HG03196 (cell line): ENCODE results near the gene APOL1.
"Not testable (repeated sequence)": the region's sequence is repeated elsewhere in the genome, so short reads cannot be mapped to it uniquely, and the experiment has no call there.

Source experiments
- ATAC-seq: cut with Tn5 transposase; IDR thresholded peaks from one replicate; pipeline ENCODE4 v1.9.1; 2021; ENCODE audit not compliant: unreplicated experiment

Gene APOL1

DNA sequence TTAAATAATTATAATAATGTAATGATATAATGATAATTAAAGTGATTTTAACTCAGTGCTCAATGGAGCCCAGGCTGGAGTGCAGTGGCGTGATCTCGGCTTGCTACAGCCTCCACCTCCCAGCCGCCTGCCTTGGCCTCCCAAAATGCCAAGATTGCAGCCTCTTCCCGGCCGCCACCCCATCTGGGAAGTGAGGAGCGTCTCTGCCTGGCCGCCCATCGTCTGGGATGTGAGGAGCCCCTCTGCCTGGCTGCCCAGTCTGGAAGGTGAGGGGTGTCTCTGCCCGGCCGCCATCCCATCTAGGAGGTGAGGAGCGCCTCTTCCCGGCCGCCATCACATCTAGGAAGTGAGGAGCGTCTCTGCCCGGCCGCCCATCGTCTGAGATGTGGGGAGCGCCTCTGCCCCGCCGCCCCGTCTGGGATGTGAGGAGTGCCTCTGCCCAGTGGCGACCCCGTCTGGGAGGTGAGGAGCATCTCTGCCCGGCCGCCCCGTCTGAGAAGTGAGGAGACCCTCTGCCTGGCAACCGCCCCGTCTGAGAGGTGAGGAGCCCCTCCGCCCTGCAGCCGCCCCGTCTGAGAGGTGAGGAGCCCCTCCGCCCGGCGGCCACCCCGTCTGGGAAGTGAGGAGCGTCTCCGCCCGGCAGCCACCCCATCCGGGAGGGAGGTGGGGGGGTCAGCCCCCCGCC lies 37.6 kb downstream of the APOL1 start:
- not testable (repeated sequence) for ATAC-seq

DNA sequence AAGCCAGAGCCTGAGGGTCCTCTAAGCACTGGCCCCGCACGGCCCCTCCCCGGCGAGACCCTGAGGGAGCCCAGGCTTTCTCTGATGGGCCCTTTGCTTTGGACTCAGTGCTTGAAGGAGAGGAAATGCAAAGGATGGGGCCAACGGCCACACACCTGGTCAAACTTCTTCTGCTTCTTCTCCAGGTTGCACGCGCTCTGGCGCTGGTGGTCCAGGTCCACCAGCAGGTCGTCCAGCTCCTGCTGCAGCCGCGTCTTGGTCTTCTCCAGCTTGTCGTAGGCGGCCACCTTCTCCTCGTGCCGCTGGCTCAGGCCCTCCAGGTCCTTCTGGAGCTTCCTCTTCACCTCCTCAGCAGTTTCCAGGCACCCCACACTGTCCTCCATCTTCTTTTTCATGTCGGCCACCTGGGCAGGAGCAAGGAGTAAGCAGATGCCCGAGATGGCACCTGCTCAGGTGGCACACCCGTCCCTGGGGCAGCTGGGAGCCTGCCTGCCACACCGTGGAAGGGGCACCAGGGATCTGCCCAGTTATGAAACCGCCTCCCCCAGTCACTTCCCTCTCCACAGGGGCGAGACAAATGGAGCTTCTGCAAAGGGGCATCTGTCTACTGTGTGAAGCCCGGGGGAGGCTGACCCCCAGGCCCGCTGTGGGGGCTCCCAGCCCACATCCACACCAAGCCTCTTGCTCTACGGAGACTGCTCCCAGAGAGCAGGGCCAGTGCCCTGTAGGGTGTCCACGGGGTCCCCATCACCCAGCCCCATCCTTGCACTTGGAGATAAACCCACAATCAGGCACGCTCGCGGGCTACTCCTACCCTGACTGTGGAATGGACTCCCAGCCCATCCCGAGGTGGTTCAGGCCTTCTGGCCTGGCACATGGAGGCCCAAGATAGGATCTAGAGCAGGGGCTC lies 39.2 kb downstream of the APOL1 start:
- ATAC-seq: no peak

DNA sequence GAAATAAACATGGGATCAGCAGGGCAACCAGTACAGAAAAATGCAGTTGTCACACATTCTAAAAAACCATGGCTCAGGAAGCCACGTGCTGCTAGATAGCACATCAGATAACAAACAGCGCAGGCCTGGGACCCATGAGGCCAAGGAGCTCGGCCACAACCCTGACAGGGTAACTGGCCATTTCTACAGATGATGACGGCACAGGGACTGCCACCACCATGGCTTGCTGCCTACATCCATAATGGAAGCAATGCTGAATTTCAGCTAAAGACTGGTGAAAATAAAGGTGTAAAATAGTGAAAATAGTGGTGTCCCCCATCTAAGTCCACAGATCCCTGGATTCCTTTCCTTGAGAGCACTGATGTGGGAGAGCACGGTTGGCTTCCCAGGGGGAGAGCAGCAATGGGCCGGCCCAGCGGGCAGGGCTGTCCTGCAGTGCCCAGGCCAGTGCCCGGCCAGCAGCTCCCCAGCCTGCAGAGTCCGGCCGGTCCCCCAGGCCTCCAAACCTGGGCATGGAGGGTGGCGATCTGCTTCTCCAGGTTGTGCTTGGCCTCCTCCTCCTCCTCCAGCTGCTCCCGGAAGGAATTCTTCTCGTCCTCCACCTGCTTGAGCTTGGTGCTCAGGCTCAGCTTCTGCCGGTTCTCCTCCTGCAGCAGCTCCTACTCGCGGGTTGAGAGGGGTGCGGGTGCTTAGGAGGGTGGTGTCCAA lies 40.0 kb downstream of the APOL1 start:
- no peak for ATAC-seq

DNA sequence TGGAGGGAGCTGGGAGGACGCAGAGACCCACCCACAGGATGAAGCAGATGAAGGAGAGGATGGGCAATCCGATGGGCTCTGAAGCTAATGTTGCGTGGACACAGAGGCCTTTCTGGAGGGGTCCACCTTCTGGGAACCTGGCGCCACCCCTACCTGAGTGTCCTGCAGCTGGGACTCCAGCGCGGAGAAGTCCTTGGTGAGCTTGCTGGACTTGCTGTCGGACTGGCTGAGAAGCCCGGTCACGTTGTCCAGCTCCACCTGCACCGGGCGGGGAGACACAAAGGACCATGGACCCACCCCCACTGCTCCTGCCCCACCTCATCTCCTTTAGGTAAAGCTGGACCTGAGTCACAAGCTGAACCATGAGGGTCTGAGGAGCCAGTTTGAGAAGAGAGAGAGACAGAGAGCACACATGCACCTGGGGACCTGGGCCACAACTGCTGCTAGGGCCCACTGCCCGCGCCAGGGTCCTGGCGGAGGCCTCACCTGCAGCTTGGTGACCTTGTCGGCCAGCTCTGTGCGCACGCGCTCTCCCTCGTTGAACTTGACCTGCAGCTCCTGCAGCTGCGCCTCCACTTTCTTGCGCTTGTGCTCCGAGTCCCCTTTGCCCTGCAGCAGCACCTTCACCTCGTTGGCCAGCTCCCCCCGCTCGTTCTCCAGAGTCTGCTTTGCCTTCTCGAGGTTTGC lies 40.8 kb downstream of the APOL1 start:
- no peak for ATAC-seq

DNA sequence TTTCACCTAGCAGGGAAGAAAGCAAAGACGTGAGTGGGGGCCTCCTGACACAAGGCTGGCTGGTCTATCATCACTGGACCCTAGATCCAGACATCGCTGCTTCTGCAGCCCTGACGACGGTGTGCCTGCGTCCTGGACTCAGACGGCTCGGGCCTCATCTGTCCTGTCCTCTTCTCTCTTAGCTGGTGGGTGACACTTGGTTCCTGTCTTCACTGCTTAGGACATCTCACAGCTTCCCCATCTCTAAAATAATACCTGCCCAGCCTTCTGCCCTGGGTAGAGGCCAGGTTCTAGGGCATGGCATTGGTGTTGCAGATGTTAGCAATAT lies 41.3 kb downstream of the APOL1 start:
- ATAC-seq: no peak

DNA sequence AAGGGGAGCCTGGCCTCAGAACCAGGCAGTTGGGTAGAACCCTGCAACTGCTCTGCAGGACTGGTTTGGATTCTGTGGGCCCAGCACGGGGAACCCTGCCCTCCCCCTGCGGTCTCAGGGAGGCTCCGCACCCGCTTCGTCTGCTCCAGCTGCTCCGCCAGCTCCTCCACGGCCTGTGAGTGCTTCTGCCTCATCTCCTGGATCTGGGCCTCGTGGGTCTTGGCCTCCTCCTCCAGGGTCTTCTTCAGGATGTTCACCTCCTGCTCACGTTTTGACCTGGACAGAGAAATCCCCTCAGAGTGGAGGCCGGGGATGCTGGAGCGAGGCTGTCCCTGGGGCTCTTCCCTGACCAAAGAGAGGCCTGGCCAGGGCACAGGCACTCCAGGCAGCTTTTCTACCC lies 41.9 kb downstream of the APOL1 start:
- ATAC-seq: no peak

DNA sequence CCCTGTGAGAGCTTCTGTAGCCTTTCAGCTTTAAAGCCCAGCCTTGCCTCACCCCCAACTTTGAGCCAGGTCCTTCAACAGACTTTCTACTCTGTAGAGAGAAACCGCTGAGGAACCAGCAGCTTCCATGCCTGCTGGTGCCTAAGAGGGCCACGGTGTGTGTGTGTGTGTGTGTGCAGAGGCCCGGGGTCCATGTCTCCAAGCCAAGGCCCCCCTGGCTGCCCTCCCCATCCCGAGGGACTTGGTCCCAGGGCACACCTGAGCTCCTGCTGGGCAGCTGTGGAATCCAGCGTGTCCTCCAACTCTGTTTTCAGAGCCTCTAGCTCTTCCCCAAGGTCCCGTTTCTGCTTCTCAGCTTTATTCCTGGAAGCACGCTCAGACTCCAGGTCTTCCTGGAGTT lies 42.3 kb downstream of the APOL1 start:
- no peak for ATAC-seq

DNA sequence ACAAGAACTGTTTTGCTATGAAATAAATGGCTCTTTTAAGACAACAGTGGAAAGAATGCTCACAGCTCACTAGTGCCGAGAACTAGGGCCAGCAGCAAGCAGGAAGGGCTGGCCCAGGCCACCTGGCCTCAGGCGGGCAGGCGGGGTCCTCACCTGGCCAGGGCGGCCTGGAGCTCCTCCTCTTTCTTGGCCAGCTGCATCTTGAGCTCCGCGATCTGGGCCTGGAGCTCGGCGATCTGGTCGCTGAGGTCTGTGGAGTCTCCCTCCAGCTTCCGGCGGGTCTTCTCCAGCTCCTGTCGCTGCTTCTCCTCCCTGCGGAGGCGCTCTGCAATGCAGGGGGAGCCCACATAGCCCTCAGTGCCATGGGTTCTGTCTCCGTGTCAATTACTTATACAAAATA lies 43.8 kb downstream of the APOL1 start:
- no peak for ATAC-seq

DNA sequence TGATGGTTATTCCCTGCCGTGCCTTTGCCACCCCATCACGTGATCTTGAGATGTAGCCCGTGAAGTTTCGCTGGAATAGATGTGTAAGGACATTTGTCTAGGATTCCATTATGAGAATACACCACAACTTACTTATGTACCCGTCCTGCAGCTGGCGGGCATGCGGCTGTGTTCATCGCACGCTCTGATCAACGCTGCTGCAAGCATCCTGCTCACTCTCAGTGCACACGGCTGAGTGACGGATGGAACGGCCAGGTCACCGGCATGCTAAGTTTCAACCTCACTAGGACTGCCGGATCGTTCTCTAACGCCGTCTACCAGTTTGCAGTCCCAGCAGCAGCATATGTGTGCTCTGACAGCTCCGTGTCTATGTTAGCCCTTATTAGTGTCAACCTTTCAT lies 44.6 kb downstream of the APOL1 start:
- ATAC-seq: no peak

DNA sequence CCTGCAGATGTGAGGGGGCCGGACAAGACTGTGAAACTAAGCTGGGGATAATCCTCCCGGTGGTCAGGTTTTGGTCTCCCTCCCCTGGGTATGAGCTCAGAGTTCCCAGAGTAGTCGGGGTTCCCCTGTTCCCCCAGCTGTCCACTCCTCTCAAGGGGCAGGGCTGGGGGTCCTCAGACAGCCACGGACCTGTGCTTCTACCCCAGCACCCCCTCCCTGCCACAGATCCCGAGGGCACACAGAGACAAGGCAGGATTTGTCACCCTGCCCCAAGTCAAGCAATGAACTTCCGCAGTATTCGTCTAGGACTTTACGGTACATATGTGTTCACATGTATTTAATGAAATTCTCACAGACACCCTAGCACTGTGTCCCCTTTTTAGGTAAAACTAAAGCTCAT lies 45.2 kb downstream of the APOL1 start:
- ATAC-seq: no peak

DNA sequence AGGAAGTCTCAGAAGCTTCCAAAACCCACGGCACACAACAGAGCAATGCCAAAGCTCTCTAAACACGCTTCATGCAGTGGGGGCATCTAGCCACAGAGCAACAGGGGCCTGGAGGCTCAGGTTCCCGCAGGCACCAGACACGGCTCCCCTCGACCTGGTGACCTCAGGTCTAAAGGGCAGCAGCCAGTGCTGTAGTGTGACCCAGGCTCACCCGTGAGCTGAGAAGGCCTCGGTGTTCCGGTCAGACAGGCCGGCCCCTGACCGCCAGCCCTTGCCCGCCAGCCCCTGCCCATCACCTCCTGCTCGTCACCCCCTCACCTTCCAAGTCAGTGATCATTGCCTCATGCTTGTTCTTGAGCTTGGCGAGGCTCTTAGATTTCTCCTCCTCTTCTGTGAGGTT lies 45.7 kb downstream of the APOL1 start:
- no peak for ATAC-seq

DNA sequence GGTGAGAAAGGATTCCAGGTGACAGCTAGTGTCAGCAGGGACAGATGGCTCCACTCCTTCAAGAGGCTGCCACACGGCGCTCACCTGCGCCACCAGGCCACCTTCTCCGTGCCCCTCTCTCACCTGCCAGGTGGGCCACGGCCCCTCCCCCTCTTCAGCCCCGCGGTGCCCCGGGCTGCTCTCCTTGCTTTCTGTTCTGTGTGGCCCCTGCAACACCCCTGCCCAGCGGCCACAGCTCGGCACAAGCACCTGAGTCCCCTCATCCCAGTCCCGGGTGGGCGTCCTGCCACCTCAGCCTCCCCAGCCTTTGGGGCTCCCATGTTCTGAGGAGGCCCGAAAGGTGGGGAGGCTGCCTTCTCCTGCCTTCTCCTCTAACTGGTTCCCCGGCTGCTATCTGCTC lies 46.4 kb downstream of the APOL1 start:
- no peak for ATAC-seq

DNA sequence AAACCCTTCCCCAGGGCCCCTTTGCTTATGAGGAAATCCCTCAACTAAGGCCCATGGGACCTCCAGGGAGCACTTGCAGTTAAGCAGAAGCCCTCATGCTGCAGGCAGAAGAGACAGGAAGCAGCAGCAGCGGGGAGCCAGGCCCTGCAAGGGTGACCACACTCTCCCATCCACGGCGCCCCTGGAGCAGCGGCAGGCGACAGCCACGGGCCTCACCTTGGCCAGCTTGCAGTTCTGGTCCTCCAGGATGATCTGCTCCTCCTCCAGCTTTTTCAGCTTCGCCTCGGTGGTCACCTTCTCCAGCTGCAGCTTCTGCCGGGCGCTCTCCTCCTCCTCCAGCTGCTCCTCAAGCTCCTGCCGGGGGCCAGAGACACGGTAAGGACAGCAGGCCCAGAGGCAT lies 47.0 kb downstream of the APOL1 start:
- ATAC-seq: no peak

DNA sequence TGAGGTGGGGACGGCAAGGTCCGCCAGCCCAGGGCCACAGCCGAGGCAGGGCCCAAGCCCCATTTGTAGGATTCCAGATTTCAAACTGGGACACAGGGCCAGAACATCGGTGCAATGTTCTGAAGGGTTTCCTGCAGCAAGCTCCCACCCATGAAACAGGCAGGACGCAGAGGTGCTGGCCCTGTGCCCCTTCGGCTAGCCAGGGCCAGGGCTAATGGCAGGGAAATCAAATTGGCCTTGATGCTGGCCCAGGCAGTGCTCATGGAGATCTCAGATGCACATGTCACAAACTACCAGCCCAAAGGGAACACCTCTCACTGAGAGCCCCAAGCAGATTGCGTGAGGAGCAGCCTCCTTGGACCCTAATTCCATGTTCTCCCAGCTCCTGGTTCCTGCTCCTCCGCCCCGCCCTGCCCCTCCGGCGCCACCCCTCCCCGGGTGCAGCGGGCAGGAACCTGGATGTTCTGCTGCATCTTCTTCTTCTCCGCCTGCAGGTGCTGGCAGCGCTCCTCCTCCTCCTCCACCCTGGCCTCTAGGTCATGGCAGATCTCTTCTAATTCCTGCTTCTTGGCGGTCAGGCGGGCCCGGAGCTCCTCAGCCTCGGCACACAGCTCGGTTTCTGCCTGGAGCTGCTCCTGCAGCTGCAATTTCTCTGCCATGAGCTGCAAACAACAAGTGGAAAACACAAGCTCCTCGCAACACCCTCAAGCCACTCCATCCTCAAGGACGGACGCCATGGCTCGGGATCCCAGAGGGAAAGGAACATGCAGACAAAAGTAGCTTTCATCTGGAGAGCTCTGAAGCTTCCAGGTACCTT lies 47.7 kb downstream of the APOL1 start:
- no peak for ATAC-seq

DNA sequence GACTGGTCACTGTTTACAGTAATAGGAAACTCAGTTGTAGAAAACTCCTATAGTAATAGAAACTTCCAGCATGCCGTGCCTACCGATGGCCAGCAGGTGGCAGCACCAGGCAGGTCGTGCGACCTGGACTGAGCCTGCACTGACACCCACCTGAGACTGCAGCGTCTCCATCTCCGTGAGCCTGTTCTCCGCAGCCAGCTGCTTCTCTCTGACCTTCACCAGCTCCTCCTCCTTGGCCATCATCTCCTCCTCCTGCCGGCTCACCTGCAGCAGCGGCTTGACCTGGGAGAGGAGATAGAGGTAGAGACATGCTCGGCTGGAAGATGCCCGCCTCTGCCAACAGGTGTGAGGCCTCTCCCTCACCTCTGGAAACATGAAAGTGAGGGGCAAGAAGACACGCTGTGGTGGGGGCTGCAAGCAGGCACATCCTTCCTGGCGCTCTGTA lies 48.5 kb downstream of the APOL1 start:
- no peak for ATAC-seq

DNA sequence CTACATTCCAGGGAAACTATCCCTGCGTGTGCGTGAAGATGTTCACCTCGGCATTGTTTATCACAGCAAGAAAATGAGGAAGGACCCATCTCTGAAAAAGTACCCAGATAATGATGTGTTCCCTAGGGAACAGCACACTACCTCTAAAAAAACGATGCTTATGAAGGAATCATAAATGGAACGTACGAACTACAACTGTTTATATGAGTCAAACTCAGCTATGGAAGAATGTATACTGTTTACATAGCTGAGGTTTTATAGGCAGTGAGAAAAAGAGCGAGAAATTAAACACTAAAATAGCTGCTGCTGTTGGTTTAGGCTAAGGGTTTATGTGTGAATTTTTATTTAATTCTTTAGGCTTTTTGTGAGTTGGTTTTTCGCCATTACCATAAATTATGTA lies 48.9 kb downstream of the APOL1 start:
- ATAC-seq: no peak

DNA sequence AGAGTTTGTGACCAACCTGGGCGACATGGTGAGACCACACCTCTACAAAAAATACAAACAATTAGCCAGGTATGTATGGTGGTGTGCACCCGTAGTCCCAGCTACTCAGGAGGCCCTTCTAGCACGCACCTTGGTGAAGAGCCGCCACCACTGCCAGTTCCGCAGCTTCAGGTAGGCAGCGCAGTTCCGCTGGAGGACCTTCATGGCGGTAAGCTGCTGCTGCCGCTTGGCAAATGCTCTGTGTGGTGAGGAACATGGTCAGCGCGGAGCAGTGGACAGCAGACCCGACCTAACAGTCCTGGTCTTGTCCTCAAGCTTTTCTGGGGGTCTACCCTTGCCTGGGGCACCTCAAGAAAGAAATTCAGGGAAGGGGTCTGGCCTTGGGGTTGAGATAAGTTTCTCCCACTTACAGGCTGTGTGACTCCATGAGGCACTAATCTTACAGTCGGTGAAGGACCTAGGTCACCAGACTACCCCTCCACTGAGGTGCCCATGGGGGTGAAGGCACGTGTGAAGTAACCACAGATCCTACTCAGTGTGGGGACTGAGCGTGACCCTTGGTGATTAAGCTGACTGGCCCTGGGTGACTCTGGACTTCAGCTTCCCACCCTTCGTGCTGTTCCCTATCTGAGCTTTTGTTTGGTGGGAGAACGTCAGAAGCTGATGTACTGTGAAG lies 49.6 kb downstream of the APOL1 start:
- no peak for ATAC-seq

DNA sequence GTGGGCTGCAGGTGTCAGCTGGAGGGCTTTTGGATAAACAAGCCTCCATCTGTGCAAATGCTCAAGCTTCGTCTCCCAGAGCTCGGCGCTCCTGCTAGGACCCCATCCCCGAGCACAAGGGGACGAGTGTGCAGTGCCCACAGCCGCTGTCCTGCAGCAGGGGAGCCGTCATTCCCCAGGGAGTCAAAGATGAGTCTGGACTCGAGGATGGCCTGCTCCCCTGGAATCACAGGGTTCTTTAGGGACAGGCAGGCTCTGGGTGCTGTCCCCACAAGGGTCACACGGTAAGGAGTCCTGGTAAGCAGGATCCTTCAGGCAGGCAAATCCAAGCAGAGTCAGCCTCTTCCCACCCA lies 50.2 kb downstream of the APOL1 start:
- ATAC-seq: no peak

DNA sequence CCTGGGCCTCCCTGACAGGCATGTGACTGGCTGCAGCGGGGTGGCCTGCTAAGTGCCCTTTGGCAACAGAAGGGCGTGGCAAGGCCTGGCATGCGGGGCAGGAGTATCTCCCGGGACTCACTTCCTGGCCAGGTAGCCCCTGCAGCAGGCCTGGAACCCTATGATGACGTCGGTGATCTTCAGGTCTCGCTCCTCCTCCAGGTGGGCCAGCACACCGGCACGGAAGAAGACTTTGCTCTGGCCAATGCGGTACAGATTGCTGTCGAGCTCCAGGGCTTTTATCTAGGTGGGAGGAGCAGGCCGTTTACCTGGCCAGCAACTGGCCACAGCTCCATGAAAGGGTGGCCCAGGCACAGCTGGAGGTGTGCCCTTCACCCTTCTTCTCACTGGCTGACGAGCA lies 50.9 kb downstream of the APOL1 start:
- no peak for ATAC-seq

DNA sequence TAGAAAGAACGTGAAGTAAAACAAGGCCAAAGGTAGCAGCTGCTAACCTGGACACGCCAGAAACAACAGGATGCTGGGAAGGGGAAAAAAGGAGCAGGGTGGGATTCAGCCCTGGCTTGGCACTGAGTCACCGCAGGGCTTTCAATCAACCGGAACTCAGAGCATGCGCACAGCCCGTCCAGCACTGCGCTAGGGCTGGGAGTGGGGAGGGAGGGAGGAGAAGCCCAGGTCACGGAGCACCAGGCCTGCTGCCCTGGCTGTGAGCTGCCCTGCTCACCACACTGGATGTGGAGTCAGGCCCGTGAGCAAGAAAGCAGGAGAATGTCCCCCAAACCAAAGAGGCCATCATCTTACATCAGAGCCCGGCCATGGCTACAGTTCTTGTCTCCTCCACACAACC lies 51.5 kb downstream of the APOL1 start:
- no peak for ATAC-seq
